Retinal pigment epithelial cell (primary cell): ENCODE data around the gene MET.

ENCODE experiments used
- DNase-seq: peaks from one replicate; pipeline ENCODE4 v3.0.0-alpha.2; 2010; ENCODE audit warnings: low read depth
- H3K4me3 ChIP-seq: 2 replicates; pipeline ENCODE4 v1.5.1; 2011; ENCODE audit warnings: mild to moderate bottlenecking, low read length, control low read depth, moderate library complexity
- CTCF ChIP-seq: conservative IDR thresholded peaks from 2 replicates; pipeline ENCODE4 v1.5.1; 2011; ENCODE audit warnings: low read depth, low read length, control low read depth, inconsistent platforms

The MET gene

GRCh38 chr7:116793795-116794340, 121.9 kb downstream of the MET start:
- no peak for DNase-seq
- H3K4me3 ChIP-seq: no peak overlapping the region
- TF ChIP-seq CTCF: no peak

GRCh38 chr7:116796471-116796870, 124.5 kb downstream of the MET start:
- no peak overlapping the region for H3K4me3 ChIP-seq
- TF ChIP-seq CTCF: no peak
- DNase-seq: no peak

GRCh38 chr7:116797612-116798011, 125.6 kb downstream of the MET start:
- DNase-seq: no peak
- no peak for TF ChIP-seq CTCF
- no peak overlapping the region for H3K4me3 ChIP-seq

GRCh38 chr7:116798232-116798631, 126.2 kb downstream of the MET start:
- no peak for DNase-seq
- no peak for TF ChIP-seq CTCF

GRCh38 chr7:116799916-116800315, 127.9 kb downstream of the MET start:
- no peak for DNase-seq
- no peak overlapping the region for H3K4me3 ChIP-seq
- no peak for TF ChIP-seq CTCF

More at GRCh38 chr7:116798232-116798631, 126.2 kb downstream of the MET start:
- H3K4me3 ChIP-seq: no peak overlapping the region

GRCh38 chr7:116800594-116800993, 128.6 kb downstream of the MET start:
- no peak for DNase-seq
- no peak overlapping the region for H3K4me3 ChIP-seq
- no peak for TF ChIP-seq CTCF

GRCh38 chr7:116801092-116801710, 129.2 kb downstream of the MET start:
- no peak for TF ChIP-seq CTCF
- no peak for DNase-seq
- no peak overlapping the region for H3K4me3 ChIP-seq
